GM12878 (cell line): ENCODE data around the gene CANT1. TPM values are rescaled to one million over a fixed set of nuclear protein-coding genes. Genes with fewer than 3 reads are reported as not detected.
A peak's percentile ranks its signal among the peaks of the same experiment; 100 is the strongest.

Experiments
- ATAC-seq: fragments of 200-7000 bp; cut with Tn5 transposase; 3 replicates; pipeline ENCODE4 v1.9.1; 2020; ENCODE audit warnings: mild to moderate bottlenecking, moderate library complexity
- BruUV-seq: library from RNA; stranded (reverse); fragments of 400-500 nt; replicated peaks from 2 replicates; lab custom pipeline; 2021; lab: Mats Ljungman, UMichigan
- CTCF ChIA-PET: fragments of 300-600 bp; sonication (Branson Sonifier 250); formaldehyde crosslinking; extraction: SDS; loops from one replicate; lab custom pipeline; 2021; ENCODE audit warnings: inconsistent platforms; lab: Yijun Ruan, JAX
- POLR2A ChIA-PET: fragments of 350-600 bp; formaldehyde crosslinking; extraction: SDS; loops from one replicate; lab custom pipeline; 2021; ENCODE audit warnings: inconsistent platforms; lab: Charles Lee
- RAD21 ChIA-PET: fragments of 300-600 bp; sonication (Branson Sonifier 250); formaldehyde crosslinking; loops from one replicate; lab custom pipeline; 2023; ENCODE audit warnings: antibody characterized with exemption; ENCODE audit not compliant: unreplicated experiment; lab: Charles Lee
- SMC1A ChIA-PET: fragments of 300-600 bp; sonication (Branson Sonifier 250); formaldehyde crosslinking; loops from one replicate; lab custom pipeline; 2023; ENCODE audit not compliant: unreplicated experiment, uncharacterized antibody; lab: Charles Lee
- DNase-seq: peaks from one replicate; pipeline ENCODE4 v3.0.0-alpha.2; 2011; ENCODE audit warnings: low read depth, low spot score
- FAIRE-seq: peaks from 3 replicates; lab custom pipeline; 2011; peaks lifted over from hg19 to GRCh38; lab: Jason Lieb, UNC
- H2AFZ ChIP-seq: 2 replicates; pipeline ENCODE4 v1.6.0; 2011; ENCODE audit warnings: low read depth, low read length, control low read depth; ENCODE audit not compliant: control insufficient read depth
- H3K27ac ChIP-seq: 2 replicates; pipeline ENCODE4 v1.5.1; 2011; ENCODE audit warnings: control low read depth; ENCODE audit not compliant: control insufficient read depth, insufficient read depth
- H3K27me3 ChIP-seq, 2 experiments: replicated peaks in 1 of 2; 2 replicates each; pipeline versions ENCODE4 v1.6.0 to v1.6.1; 2011; ENCODE audit warnings: low read length in 1 of 2; ENCODE audit not compliant: control insufficient read depth in 2 of 2, insufficient read depth in 2 of 2
- H3K36me3 ChIP-seq, 2 experiments: 2 replicates each; pipeline ENCODE4 v1.5.1; 2011; ENCODE audit warnings: low read length in 1 of 2; ENCODE audit not compliant: control insufficient read depth in 2 of 2, insufficient read depth in 2 of 2
- H3K4me1 ChIP-seq: 2 replicates; pipeline ENCODE4 v1.6.1; 2011; ENCODE audit warnings: mild to moderate bottlenecking, low read length, moderate library complexity, mixed read lengths; ENCODE audit not compliant: control insufficient read depth, insufficient read depth
- H3K4me2 ChIP-seq: 2 replicates; pipeline ENCODE4 v1.6.0; 2011; ENCODE audit warnings: control low read depth; ENCODE audit not compliant: control insufficient read depth, insufficient read depth
- H3K4me3 ChIP-seq: fragments of 200-600 bp; sonication (generic); 2 replicates; pipeline ENCODE4 v1.5.1; 2016
- H3K79me2 ChIP-seq: 2 replicates; pipeline ENCODE4 v1.6.0; 2011; ENCODE audit warnings: low read length; ENCODE audit not compliant: control insufficient read depth, insufficient read depth
- H3K9ac ChIP-seq: 2 replicates; pipeline ENCODE4 v1.8.0; 2011; ENCODE audit warnings: low read length, control low read depth, mixed read lengths; ENCODE audit not compliant: control insufficient read depth, insufficient read depth
- H3K9me3 ChIP-seq: replicated peaks from 3 replicates; pipeline ENCODE4 v1.5.1; 2011; ENCODE audit warnings: mild to moderate bottlenecking, low read length; ENCODE audit not compliant: control insufficient read depth, insufficient read depth
- H4K20me1 ChIP-seq: 2 replicates; pipeline ENCODE4 v1.6.0; 2011; ENCODE audit not compliant: control insufficient read depth, insufficient read depth
- IRF4 ChIP-seq: IDR thresholded peaks from 2 replicates; pipeline ENCODE4 v1.6.1; 2011; ENCODE audit warnings: low read depth, low read length
- NFXL1 ChIP-seq: fragments of 450-650 bp; IDR thresholded peaks from 2 replicates; pipeline ENCODE4 v1.6.1; 2017; ENCODE audit warnings: antibody characterized with exemption, mild to moderate bottlenecking, borderline replicate concordance
- NR2C2 ChIP-seq: IDR thresholded peaks from 2 replicates; pipeline ENCODE4 v1.6.1; 2011; ENCODE audit warnings: borderline replicate concordance, low read depth; ENCODE audit not compliant: control insufficient read depth, insufficient read length
- NR2F1 ChIP-seq: fragments of 450-650 bp; conservative IDR thresholded peaks from 2 replicates; pipeline ENCODE4 v1.6.1; 2017; ENCODE audit warnings: mild to moderate bottlenecking
- PAX8 ChIP-seq: fragments of 450-650 bp; IDR thresholded peaks from 2 replicates; pipeline ENCODE4 v1.6.1; 2017; ENCODE audit warnings: mild to moderate bottlenecking, moderate library complexity
- RUNX3 ChIP-seq: IDR thresholded peaks from 2 replicates; pipeline ENCODE4 v1.6.1; 2012; ENCODE audit warnings: low read length, inconsistent platforms
- WGBS: methylation state at CpG from one replicate; pipeline ENCODE4 v1.1.6; 2016; ENCODE audit warnings: low lambda C conversion rate; ENCODE audit not compliant: insufficient replicate concordance, insufficient coverage; ENCODE audit errors: missing lambda C conversion rate; 5-methylcytosine and 5-hydroxymethylcytosine counted together
- in situ Hi-C: fragments of 300-500 bp; cut with MboI; formaldehyde crosslinking; loops from 9 replicates; pipeline ENCODE4 v1.14.3; 2018; ENCODE audit warnings: mixed read lengths
- intact Hi-C: fragments of 100-400 bp; cut with micrococcal nuclease; formaldehyde crosslinking; loops from one replicate; pipeline ENCODE4 v1.14.2; 2022; ENCODE audit not compliant: unreplicated experiment
- polyA plus RNA-seq, 11 experiments: library from polyadenylated mRNA; depleted of rRNA in 4 of 11; unstranded in 6 of 11; stranded (reverse) in 5 of 11; fragments of >200 nt; fragmentation: Nextera tagmentation in 4 of 11; fragmentation: Illumina TruSeq in 1 of 11; extraction: Ambion mirVana in 4 of 11; extraction: Trizol in 1 of 11; gene quantifications; 1 replicate in 1 of 11; 2 replicates in 10 of 11; pipeline versions ENCODE4 v1.2.1 to v1.2.3, GENCODE V29; 2011 to 2016; ENCODE audit warnings: inconsistent platforms in 2 of 11, missing spikeins in 2 of 11, low read depth in 1 of 11
- total RNA-seq, 4 experiments: library from RNA; depleted of rRNA in 3 of 4; stranded (reverse); fragments of >200 nt in 3 of 4; fragmentation: Illumina TruSeq in 1 of 4; extraction: Trizol in 1 of 4; gene quantifications; 2 replicates each; pipeline versions ENCODE4 v1.2.1 to v1.2.3, GENCODE V29; 2013 to 2021
- TF ChIP-seq, protein P1 (sequence below): fragments of 150-350 bp; IDR thresholded peaks from 2 replicates; pipeline ENCODE4 v1.6.1; 2014; ENCODE audit warnings: mild to moderate bottlenecking, low read depth, low read length

The CANT1 gene
- total and polyA plus RNA-seq, 10 of the 15 experiments (the other 5 are each of a cell fraction or from before 2014, with no cell fraction given): 2.2 to 59.2 (median 20.2) TPM

DNA sequence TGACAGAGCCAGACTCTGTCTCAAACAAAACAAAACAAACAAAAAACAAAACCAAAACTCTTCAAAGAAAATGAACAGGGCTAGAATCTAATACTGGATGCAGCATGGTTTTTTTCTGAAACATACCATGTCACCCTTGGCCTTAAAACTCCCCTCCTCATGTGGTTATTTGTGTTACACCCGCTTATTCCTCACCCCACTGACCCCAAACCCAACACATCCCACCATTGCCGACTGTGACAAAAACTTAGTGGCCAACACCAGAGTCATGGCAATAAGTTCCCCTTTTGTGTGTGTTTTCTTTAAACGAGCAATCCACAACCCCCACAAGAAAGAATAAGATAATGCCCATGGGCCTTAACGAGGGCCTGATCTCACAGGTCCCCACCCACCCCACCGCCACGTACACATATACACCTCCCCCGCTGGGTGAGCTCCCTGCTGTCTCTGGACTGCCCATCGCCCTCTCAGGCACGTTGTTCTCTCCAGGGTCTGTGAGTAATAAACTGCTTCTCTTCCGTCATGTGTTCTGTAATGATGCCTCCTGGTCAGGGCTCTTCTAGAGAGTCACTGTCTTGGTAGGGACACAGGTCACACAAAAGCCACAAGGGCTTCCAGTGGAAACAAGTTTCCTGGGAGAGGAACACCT lies 48.3 kb upstream of the CANT1 start:
- intact Hi-C loops: no loop called here
- peak; percentile 28 for ATAC-seq
- in situ Hi-C loops: no loop called here
- Histone ChIP-seq H2AFZ (peak overlapping the region; percentile 58), H3K4me2 (no peak overlapping the region), H3K36me3 (no peaks in the 10 kb centered on the region), H3K79me2 (no peaks in the 10 kb centered on the region), H3K9ac (no peak overlapping the region), H3K27ac (no peak overlapping the region), H3K9me3 (no peaks in the 10 kb centered on the region; the same call in 2 of the 3 replicates), H3K4me1 (no peaks in the 10 kb centered on the region), H4K20me1 (no peaks in the 10 kb centered on the region), H3K4me3 (no peak overlapping the region), H3K27me3 (no peaks in the 10 kb centered on the region)
- POLR2A ChIA-PET: no interaction called here
- RAD21 ChIA-PET: no interaction called here
- FAIRE-seq: no peak
- CTCF ChIA-PET: interaction anchor here (0.6 to 1.7 kb wide), 2 partner anchors 13 to 90 kb away, joined by 3 to 4 read pairs; no protein-coding TSS in a partner anchor
- no TSS peak for BruUV-seq
- SMC1A ChIA-PET: no interaction called here
- 34% methylated on average over 10 of the region's 10 CpGs for WGBS
- no peak for DNase-seq
- TF ChIP-seq NR2C2: no peak
- no peak for TF ChIP-seq IRF4
- TF ChIP-seq, protein P1, sequence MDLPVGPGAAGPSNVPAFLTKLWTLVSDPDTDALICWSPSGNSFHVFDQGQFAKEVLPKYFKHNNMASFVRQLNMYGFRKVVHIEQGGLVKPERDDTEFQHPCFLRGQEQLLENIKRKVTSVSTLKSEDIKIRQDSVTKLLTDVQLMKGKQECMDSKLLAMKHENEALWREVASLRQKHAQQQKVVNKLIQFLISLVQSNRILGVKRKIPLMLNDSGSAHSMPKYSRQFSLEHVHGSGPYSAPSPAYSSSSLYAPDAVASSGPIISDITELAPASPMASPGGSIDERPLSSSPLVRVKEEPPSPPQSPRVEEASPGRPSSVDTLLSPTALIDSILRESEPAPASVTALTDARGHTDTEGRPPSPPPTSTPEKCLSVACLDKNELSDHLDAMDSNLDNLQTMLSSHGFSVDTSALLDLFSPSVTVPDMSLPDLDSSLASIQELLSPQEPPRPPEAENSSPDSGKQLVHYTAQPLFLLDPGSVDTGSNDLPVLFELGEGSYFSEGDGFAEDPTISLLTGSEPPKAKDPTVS: no peak
- no peak for TF ChIP-seq RUNX3
- no peak for TF ChIP-seq NFXL1
- TF ChIP-seq NR2F1: peak; percentile 55
- TF ChIP-seq PAX8: no peak
